Neural crest cell (in vitro differentiated cells): ENCODE results near the gene TMPRSS11A. TPM values are rescaled to one million over a fixed set of nuclear protein-coding genes. Genes with fewer than 3 reads are reported as not detected.
A peak's percentile ranks its signal among the peaks of the same experiment; 100 is the strongest.

ENCODE experiments used
- DNase-seq: peaks from one replicate; pipeline ENCODE4 v3.0.0; 2021; ENCODE audit warnings: low read depth, mixed read lengths, low spot score
- H3K27ac Mint-ChIP-seq: one replicate; pipeline ENCODE4 v1.8.0; 2021; ENCODE audit warnings: mild to moderate bottlenecking, mixed read lengths; ENCODE audit not compliant: unreplicated experiment
- H3K27me3 Mint-ChIP-seq: 2 replicates; pipeline ENCODE4 v1.8.0; 2021; ENCODE audit warnings: low read depth, mild to moderate bottlenecking, mixed read lengths
- H3K36me3 Mint-ChIP-seq: 2 replicates; pipeline ENCODE4 v1.8.0; 2021; ENCODE audit warnings: low read depth, mild to moderate bottlenecking, mixed read lengths
- H3K4me1 Mint-ChIP-seq: 2 replicates; pipeline ENCODE4 v1.8.0; 2021; ENCODE audit warnings: mixed read lengths
- H3K4me3 Mint-ChIP-seq: one replicate; pipeline ENCODE4 v1.8.0; 2021; ENCODE audit warnings: mild to moderate bottlenecking, mixed read lengths
- H3K9me3 Mint-ChIP-seq: 2 replicates; pipeline ENCODE4 v1.8.0; 2021; ENCODE audit warnings: mixed read lengths
- total RNA-seq: library from RNA; stranded (reverse); gene quantifications from 2 replicates; pipeline ENCODE4 v1.2.1, GENCODE V29; 2021
- TF ChIP-seq, protein P1 (sequence below): fragments of 200-600 bp; sonication (generic); conservative IDR thresholded peaks from 2 replicates; pipeline ENCODE4 v1.5.0; 2021; ENCODE audit warnings: antibody characterized with exemption, mild to moderate bottlenecking

The TMPRSS11A gene
- total RNA-seq, 1 donor from 2014 or later = not detected

DNA sequence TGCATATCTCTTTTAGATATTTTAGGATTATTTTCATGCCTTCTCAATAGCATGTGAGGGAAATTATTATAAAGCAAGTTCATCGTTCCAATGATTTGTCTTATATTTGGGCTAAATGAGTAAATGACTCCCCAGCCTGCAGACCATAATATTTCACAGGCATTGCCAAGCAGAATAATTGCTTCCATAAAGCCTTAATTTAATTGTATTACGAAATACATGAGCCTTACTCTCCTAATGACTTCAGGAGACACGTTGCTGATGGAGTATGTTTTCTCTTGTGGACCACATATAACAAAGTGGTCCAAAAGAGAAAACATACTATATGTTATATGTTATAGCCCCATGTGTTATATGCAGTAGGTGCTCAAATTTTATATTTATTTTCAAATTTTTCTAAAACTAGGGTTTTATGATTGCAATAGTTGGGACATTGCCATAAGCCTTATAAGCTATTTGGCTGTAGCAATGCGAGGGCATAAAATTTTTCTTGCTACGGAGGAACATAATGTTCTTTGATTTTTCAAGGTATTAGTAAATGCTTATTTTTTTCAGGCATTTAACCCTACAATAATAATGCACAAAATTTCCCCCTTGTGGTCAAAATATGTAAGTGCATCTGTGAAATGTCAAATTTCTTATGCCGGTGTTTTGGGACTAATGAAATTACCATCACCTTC lies 53.2 kb downstream of the TMPRSS11A start:
- H3K27me3 Mint-ChIP-seq = no peaks in the 10 kb centered on the region
- TF ChIP-seq, protein P1, sequence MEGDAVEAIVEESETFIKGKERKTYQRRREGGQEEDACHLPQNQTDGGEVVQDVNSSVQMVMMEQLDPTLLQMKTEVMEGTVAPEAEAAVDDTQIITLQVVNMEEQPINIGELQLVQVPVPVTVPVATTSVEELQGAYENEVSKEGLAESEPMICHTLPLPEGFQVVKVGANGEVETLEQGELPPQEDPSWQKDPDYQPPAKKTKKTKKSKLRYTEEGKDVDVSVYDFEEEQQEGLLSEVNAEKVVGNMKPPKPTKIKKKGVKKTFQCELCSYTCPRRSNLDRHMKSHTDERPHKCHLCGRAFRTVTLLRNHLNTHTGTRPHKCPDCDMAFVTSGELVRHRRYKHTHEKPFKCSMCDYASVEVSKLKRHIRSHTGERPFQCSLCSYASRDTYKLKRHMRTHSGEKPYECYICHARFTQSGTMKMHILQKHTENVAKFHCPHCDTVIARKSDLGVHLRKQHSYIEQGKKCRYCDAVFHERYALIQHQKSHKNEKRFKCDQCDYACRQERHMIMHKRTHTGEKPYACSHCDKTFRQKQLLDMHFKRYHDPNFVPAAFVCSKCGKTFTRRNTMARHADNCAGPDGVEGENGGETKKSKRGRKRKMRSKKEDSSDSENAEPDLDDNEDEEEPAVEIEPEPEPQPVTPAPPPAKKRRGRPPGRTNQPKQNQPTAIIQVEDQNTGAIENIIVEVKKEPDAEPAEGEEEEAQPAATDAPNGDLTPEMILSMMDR = peak; percentile 81
- DNase-seq = no peak
- H3K4me3 Mint-ChIP-seq = no peak overlapping the region
- no peak overlapping the region for H3K27ac Mint-ChIP-seq
- no peaks in the 10 kb centered on the region for H3K4me1 Mint-ChIP-seq
- peaks cover 9% of the 10 kb centered on the region for H3K9me3 Mint-ChIP-seq
- no peaks in the 10 kb centered on the region for H3K36me3 Mint-ChIP-seq

DNA sequence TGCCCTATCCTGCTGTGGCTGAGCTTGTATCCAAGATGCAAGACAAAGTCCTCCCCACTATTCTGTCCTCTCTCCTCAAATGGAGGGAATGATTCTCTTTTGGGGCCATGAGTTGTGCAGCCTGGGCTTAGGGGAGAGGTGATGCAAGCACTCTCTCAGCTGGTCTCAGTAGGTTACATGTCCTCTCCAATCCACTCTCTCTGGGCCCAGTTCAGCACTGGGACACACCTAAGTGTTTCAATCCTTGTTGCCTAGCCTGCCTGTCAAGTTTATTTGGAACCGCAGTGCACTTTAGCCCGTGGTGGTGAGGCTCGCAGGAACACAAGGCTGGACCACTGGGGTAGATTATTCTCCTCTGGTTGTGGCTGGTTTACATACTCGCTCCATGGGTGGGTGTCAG lies 55.6 kb downstream of the TMPRSS11A start:
- DNase-seq = no peak
- Mint-ChIP-seq H3K4me3 (no peak overlapping the region), H3K36me3 (no peaks in the 10 kb centered on the region), H3K27ac (peak overlapping the region; percentile 87), H3K27me3 (no peaks in the 10 kb centered on the region), H3K9me3 (peaks cover 16% of the 10 kb centered on the region), H3K4me1 (no peaks in the 10 kb centered on the region)
- TF ChIP-seq, protein P1 = no peak

DNA sequence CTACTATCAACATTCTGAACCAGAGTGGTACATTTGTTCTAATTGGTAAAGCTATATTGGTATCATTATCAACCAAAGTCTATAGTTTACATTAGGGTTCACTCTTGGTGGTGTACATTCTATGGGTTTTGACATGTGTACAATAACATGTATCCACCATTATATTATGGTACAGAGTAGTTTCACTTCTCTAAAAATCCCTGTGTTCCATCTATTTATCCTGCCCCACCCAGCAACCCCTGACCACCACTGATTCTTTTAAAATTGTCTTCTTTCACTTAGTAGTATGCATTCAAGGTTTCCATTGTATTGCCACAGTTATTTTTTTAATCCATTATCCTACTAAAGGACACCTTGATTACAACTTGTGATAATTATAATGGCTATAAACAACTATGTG lies 64.2 kb downstream of the TMPRSS11A start:
- Mint-ChIP-seq H3K4me3 (no peak overlapping the region), H3K9me3 (peaks cover 6% of the 10 kb centered on the region), H3K36me3 (no peaks in the 10 kb centered on the region), H3K27ac (no peak overlapping the region), H3K4me1 (no peaks in the 10 kb centered on the region), H3K27me3 (no peaks in the 10 kb centered on the region)
- TF ChIP-seq, protein P1 = no peak
- no peak for DNase-seq

DNA sequence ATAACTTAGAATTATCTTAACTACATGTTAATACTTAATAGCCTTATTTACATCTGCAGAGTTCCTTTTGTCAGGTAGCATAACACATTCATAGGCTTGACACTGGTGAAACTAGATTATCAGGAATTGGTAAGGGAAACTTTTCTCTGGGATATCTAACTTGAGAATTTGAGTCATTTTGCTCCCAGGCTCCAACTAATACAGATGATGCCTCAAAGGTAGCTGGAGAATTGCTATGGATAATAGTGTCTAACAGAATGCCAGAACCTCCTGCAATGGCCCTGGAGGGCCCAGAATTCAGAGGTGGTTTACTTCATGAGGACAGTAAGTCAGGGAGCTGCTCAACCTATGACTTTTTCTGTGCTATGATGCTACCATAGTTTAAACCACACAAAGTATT lies 65.6 kb downstream of the TMPRSS11A start:
- TF ChIP-seq, protein P1 = no peak

DNA sequence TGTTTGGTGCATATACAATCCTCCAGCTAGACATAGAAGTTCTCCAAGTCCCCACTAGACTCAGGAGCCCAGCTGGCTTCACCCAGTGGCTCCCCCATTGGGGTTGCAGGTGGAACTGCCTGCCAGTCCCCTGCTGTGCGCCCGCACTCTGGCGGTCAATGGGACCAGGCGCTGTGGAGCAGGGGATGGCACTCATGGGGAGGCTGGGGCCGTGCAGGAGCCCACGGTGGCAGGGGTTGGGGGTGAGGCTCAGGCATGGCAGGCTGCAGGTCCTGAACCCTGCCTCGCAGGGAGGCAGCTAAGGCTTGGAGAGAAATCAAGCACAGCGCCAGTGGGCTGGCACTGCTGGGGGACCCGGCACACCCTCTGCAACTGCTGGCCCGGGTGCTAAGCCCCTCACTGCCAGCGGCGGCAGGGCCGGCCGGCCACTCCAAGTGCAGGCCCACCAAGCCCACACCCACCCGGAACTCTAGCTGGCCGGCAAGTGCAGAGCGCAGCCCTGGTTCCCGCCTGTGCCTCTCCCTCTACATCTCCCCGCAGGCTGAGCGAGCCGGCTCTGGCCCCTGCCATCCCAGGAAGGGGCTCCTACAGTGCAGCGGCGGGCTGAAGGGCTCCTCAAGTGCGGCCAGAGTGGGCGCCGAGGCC lies 66.8 kb downstream of the TMPRSS11A start:
- TF ChIP-seq, protein P1 = no peak
- H3K27me3 Mint-ChIP-seq = no peaks in the 10 kb centered on the region
- no peak for DNase-seq
- H3K9me3 Mint-ChIP-seq = no peaks in the 10 kb centered on the region
- no peak overlapping the region for H3K4me3 Mint-ChIP-seq
- no peak overlapping the region for H3K27ac Mint-ChIP-seq
- no peaks in the 10 kb centered on the region for H3K36me3 Mint-ChIP-seq
- no peaks in the 10 kb centered on the region for H3K4me1 Mint-ChIP-seq

More for the DNA sequence above, 65.6 kb downstream of the TMPRSS11A start:
- no peak for DNase-seq
- Mint-ChIP-seq H3K27ac (no peak overlapping the region), H3K9me3 (no peaks in the 10 kb centered on the region), H3K4me1 (no peaks in the 10 kb centered on the region), H3K27me3 (no peaks in the 10 kb centered on the region), H3K4me3 (no peak overlapping the region), H3K36me3 (no peaks in the 10 kb centered on the region)
